Endometrial microvascular endothelial cells (primary cell): ENCODE data around the gene GAD1. TPM values are rescaled to one million over a fixed set of nuclear protein-coding genes. Genes with fewer than 3 reads are reported as not detected.

Source experiments
- in situ Hi-C: cut with HindIII; loops from 2 replicates; pipeline ENCODE4 v1.10.0; 2017; ENCODE audit warnings: low sequenced_read_pairs, low pct_unique_long_range_greater_than_20kb; ENCODE audit errors: inconsistent ontology term
- total RNA-seq: library from RNA; depleted of rRNA; stranded (reverse); fragments of >200 nt; gene quantifications from one replicate; pipeline ENCODE4 v1.2.3, GENCODE V29; 2015; ENCODE audit errors: inconsistent ontology term

Gene GAD1
- not detected for total RNA-seq

GRCh38 chr2:170816504-170817092 is at the start of gene GAD1:
Gene GAD1 (plus strand): TSS chr2:170816887. CDS start chr2:170818592, 1,705 bp downstream.
- in situ Hi-C loops, result loop anchor here (25.0 kb wide), 1 partner anchor 404 kb away; no protein-coding TSS in a partner anchor

- in situ Hi-C loops, result no loop called here
Observed at GRCh38 chr2:170770008-170770605, 46.6 kb upstream of the GAD1 start, which contains the start of gene ERICH2. Gene ERICH2 (plus strand): TSS chr2:170770378. CDS start chr2:170770682, 304 bp downstream.

GRCh38 chr2:170770606-170771420 is 45.9 kb upstream of the GAD1 start:
- in situ Hi-C loops, result no loop called here

GRCh38 chr2:170771421-170771937 is 45.2 kb upstream of the GAD1 start:
- in situ Hi-C loops, result no loop called here

- in situ Hi-C loops, result no loop called here
Observed at GRCh38 chr2:170772295-170772694, 44.4 kb upstream of the GAD1 start.

- in situ Hi-C loops, result no loop called here
Observed at GRCh38 chr2:170774074-170774473, 42.6 kb upstream of the GAD1 start.

- in situ Hi-C loops, result no loop called here
Observed at GRCh38 chr2:170778900-170779299, 37.8 kb upstream of the GAD1 start.

- in situ Hi-C loops, result no loop called here
Observed at GRCh38 chr2:170779304-170779703, 37.4 kb upstream of the GAD1 start.

- in situ Hi-C loops, result no loop called here
Observed at GRCh38 chr2:170782673-170783072, 34.0 kb upstream of the GAD1 start.

GRCh38 chr2:170783549-170783948 is 33.1 kb upstream of the GAD1 start:
- in situ Hi-C loops, result no loop called here

- in situ Hi-C loops, result no loop called here
Observed at GRCh38 chr2:170798996-170799395, 17.7 kb upstream of the GAD1 start.

GRCh38 chr2:170806548-170806947 is 10.1 kb upstream of the GAD1 start:
- in situ Hi-C loops, result loop anchor here (25.0 kb wide), 1 partner anchor 394 kb away; no protein-coding TSS in a partner anchor

- in situ Hi-C loops, result loop anchor here (25.0 kb wide), 1 partner anchor 401 kb away; no protein-coding TSS in a partner anchor
Observed at GRCh38 chr2:170812710-170813600, 3.7 kb upstream of the GAD1 start.

- in situ Hi-C loops, result loop anchor here (25.0 kb wide), 1 partner anchor 402 kb away; no protein-coding TSS in a partner anchor
Observed at GRCh38 chr2:170813611-170814532, 2.8 kb upstream of the GAD1 start.

- in situ Hi-C loops, result loop anchor here (25.0 kb wide), 1 partner anchor 402 kb away; no protein-coding TSS in a partner anchor
Observed at GRCh38 chr2:170814533-170815230, 2.0 kb upstream of the GAD1 start.

- in situ Hi-C loops, result loop anchor here (25.0 kb wide), 1 partner anchor 403 kb away; no protein-coding TSS in a partner anchor
Observed at GRCh38 chr2:170815311-170815710, 1.4 kb upstream of the GAD1 start.
